ENCODE results near the gene RBMS3. TPM values are rescaled to one million over a fixed set of nuclear protein-coding genes. Genes with fewer than 3 reads are reported as not detected.

RBMS3 gene
- total RNA-seq, 1 donor, result 81.1 TPM

GRCh38 chr3:29493109-29493508 lies 212.2 kb downstream of the RBMS3 start:
- no peak for DNase-seq (ENCODE audit: insufficient read length, low spot score, missing footprints)

GRCh38 chr3:29494305-29495036 lies 213.6 kb downstream of the RBMS3 start:
- Histone ChIP-seq H2AFZ (ENCODE audit: low read length) (no peak overlapping the region), H3K4me2 (ENCODE audit: insufficient read depth, low read length) (no peak overlapping the region), H3K36me3 (ENCODE audit: insufficient read depth, low read length) (no peaks in the 10 kb centered on the region), H4K20me1 (ENCODE audit: insufficient read depth, low read length) (no peaks in the 10 kb centered on the region), H3K27ac (ENCODE audit: low read depth, low read length) (no peak overlapping the region), H3K9me3 (ENCODE audit: low read depth, low read length) (no peaks in the 10 kb centered on the region), H3K4me3 (ENCODE audit: insufficient read depth, low read length) (no peak overlapping the region), H3K4me1 (ENCODE audit: insufficient read depth, low read length) (no peaks in the 10 kb centered on the region), H3K79me2 (ENCODE audit: insufficient read depth, low read length) (no peaks in the 10 kb centered on the region), H3K27me3 (ENCODE audit: insufficient read depth, low read length) (no peaks in the 10 kb centered on the region)
- no peak for TF ChIP-seq CTCF (IDR thresholded peaks at IDR 0.05; ENCODE audit: extremely low read depth, low read depth, low read length)
- no peak for DNase-seq (ENCODE audit: insufficient read length, low spot score, missing footprints)

More at GRCh38 chr3:29493109-29493508, 212.2 kb downstream of the RBMS3 start:
- no peaks in the 10 kb centered on the region for H4K20me1 ChIP-seq (ENCODE audit: insufficient read depth, low read length)
- H2AFZ ChIP-seq (ENCODE audit: low read length), result no peak overlapping the region
- no peak for TF ChIP-seq CTCF (IDR thresholded peaks at IDR 0.05; ENCODE audit: extremely low read depth, low read depth, low read length)
- H3K36me3 ChIP-seq (ENCODE audit: insufficient read depth, low read length), result no peaks in the 10 kb centered on the region
- no peak overlapping the region for H3K27ac ChIP-seq (ENCODE audit: low read depth, low read length)
- H3K4me3 ChIP-seq (ENCODE audit: insufficient read depth, low read length), result no peak overlapping the region
- no peaks in the 10 kb centered on the region for H3K4me1 ChIP-seq (ENCODE audit: insufficient read depth, low read length)
- H3K79me2 ChIP-seq (ENCODE audit: insufficient read depth, low read length), result no peaks in the 10 kb centered on the region
- no peaks in the 10 kb centered on the region for H3K9me3 ChIP-seq (ENCODE audit: low read depth, low read length)
- H3K4me2 ChIP-seq (ENCODE audit: insufficient read depth, low read length), result no peak overlapping the region
- no peaks in the 10 kb centered on the region for H3K27me3 ChIP-seq (ENCODE audit: insufficient read depth, low read length)

GRCh38 chr3:29497282-29497681 lies 216.4 kb downstream of the RBMS3 start:
- no peaks in the 10 kb centered on the region for H3K9me3 ChIP-seq (ENCODE audit: low read depth, low read length)
- no peak for TF ChIP-seq CTCF (IDR thresholded peaks at IDR 0.05; ENCODE audit: extremely low read depth, low read depth, low read length)
- H3K27ac ChIP-seq (ENCODE audit: low read depth, low read length), result no peak overlapping the region
- no peaks in the 10 kb centered on the region for H4K20me1 ChIP-seq (ENCODE audit: insufficient read depth, low read length)
- H3K27me3 ChIP-seq (ENCODE audit: insufficient read depth, low read length), result no peaks in the 10 kb centered on the region
- H3K4me2 ChIP-seq (ENCODE audit: insufficient read depth, low read length), result no peak overlapping the region
- peaks cover 2% of the 10 kb centered on the region for H3K79me2 ChIP-seq (ENCODE audit: insufficient read depth, low read length)
- no peak for DNase-seq (ENCODE audit: insufficient read length, low spot score, missing footprints)
- H3K36me3 ChIP-seq (ENCODE audit: insufficient read depth, low read length), result no peaks in the 10 kb centered on the region
- H3K4me1 ChIP-seq (ENCODE audit: insufficient read depth, low read length), result no peaks in the 10 kb centered on the region
- H3K4me3 ChIP-seq (ENCODE audit: insufficient read depth, low read length), result no peak overlapping the region
- H2AFZ ChIP-seq (ENCODE audit: low read length), result no peak overlapping the region

- TF ChIP-seq CTCF (IDR thresholded peaks at IDR 0.05; ENCODE audit: extremely low read depth, low read depth, low read length), result no peak
- Histone ChIP-seq H3K79me2 (ENCODE audit: insufficient read depth, low read length) (peaks cover 22% of the 10 kb centered on the region), H3K9me3 (ENCODE audit: low read depth, low read length) (no peaks in the 10 kb centered on the region), H2AFZ (ENCODE audit: low read length) (no peak overlapping the region), H3K4me1 (ENCODE audit: insufficient read depth, low read length) (no peaks in the 10 kb centered on the region), H3K36me3 (ENCODE audit: insufficient read depth, low read length) (no peaks in the 10 kb centered on the region), H3K27ac (ENCODE audit: low read depth, low read length) (no peak overlapping the region), H3K4me3 (ENCODE audit: insufficient read depth, low read length) (no peak overlapping the region), H4K20me1 (ENCODE audit: insufficient read depth, low read length) (peaks cover 3% of the 10 kb centered on the region), H3K4me2 (ENCODE audit: insufficient read depth, low read length) (no peak overlapping the region), H3K27me3 (ENCODE audit: insufficient read depth, low read length) (no peaks in the 10 kb centered on the region)
- no peak for DNase-seq (ENCODE audit: insufficient read length, low spot score, missing footprints)
Measured at GRCh38 chr3:29502771-29503170, 221.9 kb downstream of the RBMS3 start.

Measured in osteoblast (primary cell).